Smooth muscle cell (in vitro differentiated cells): ENCODE data around the gene BACE2. TPM values are rescaled to one million over a fixed set of nuclear protein-coding genes. Genes with fewer than 3 reads are reported as not detected.

ENCODE experiments used
- DNase-seq: peaks from one replicate; lab custom pipeline; 2025; ENCODE audit not compliant: unreplicated experiment; lab: John Stamatoyannopoulos, UW
- H2AFZ ChIP-seq: fragments of 200-600 bp; sonication (generic); 2 replicates; pipeline ENCODE4 v1.6.0; 2016; ENCODE audit warnings: antibody characterized with exemption, low read depth, mild to moderate bottlenecking
- H3F3A ChIP-seq: fragments of 200-600 bp; sonication (generic); 2 replicates; pipeline ENCODE4 v1.6.0; 2017; ENCODE audit warnings: antibody characterized with exemption, low read depth
- H3K27ac ChIP-seq: fragments of 200-600 bp; sonication (generic); 2 replicates; pipeline ENCODE4 v1.5.1; 2016; ENCODE audit warnings: low read depth, mild to moderate bottlenecking
- H3K27me3 ChIP-seq: fragments of 200-600 bp; sonication (generic); 2 replicates; pipeline ENCODE4 v1.6.1; 2016; ENCODE audit warnings: low read depth, mild to moderate bottlenecking
- H3K36me3 ChIP-seq: fragments of 200-600 bp; sonication (generic); 2 replicates; pipeline ENCODE4 v1.5.1; 2016; ENCODE audit warnings: low read depth
- H3K4me1 ChIP-seq: fragments of 200-600 bp; sonication (generic); 2 replicates; pipeline ENCODE4 v1.5.1; 2016; ENCODE audit warnings: low read depth
- H3K4me2 ChIP-seq: fragments of 200-600 bp; sonication (generic); 2 replicates; pipeline ENCODE4 v1.6.0; 2016; ENCODE audit warnings: mild to moderate bottlenecking
- H3K4me3 ChIP-seq: fragments of 200-600 bp; sonication (generic); 2 replicates; pipeline ENCODE4 v1.5.1; 2016; ENCODE audit warnings: mild to moderate bottlenecking
- H3K79me2 ChIP-seq: fragments of 200-600 bp; sonication (generic); 2 replicates; pipeline ENCODE4 v1.6.0; 2016; ENCODE audit warnings: low read depth, mild to moderate bottlenecking
- H3K9ac ChIP-seq: fragments of 200-600 bp; sonication (generic); 2 replicates; pipeline ENCODE4 v1.6.0; 2016; ENCODE audit warnings: low read depth
- H3K9me3 ChIP-seq: fragments of 200-600 bp; sonication (generic); replicated peaks from 2 replicates; pipeline ENCODE4 v1.5.1; 2016; ENCODE audit warnings: low read depth
- H4K20me1 ChIP-seq: fragments of 200-600 bp; sonication (generic); 2 replicates; pipeline ENCODE4 v1.6.0; 2016; ENCODE audit warnings: low read depth
- WGBS: methylation state at CpG from one replicate; pipeline ENCODE4 v1.1.7; 2016; ENCODE audit warnings: low lambda C conversion rate; 5-methylcytosine and 5-hydroxymethylcytosine counted together
- polyA plus RNA-seq: library from polyadenylated mRNA; unstranded; fragments of >200 nt; fragmentation: Nextera tagmentation; extraction: Ambion mirVana; gene quantifications from 2 replicates; pipeline ENCODE4 v1.2.1, GENCODE V29; 2016
- total RNA-seq: library from RNA; depleted of rRNA; stranded (reverse); fragments of >200 nt; gene quantifications from 2 replicates; pipeline ENCODE4 v1.2.3, GENCODE V29; 2014
- TF ChIP-seq, protein P1 (sequence below): fragments of 200-600 bp; sonication (generic); IDR thresholded peaks from 2 replicates; pipeline ENCODE4 v1.5.1; 2017; ENCODE audit warnings: borderline replicate concordance, mild to moderate bottlenecking, antibody characterized with exemption; ENCODE audit not compliant: insufficient read depth, poor library complexity, severe bottlenecking

The BACE2 gene
- total and polyA plus RNA-seq, 2 experiments from 2014 or later = 25.3 to 33.3 TPM

DNA sequence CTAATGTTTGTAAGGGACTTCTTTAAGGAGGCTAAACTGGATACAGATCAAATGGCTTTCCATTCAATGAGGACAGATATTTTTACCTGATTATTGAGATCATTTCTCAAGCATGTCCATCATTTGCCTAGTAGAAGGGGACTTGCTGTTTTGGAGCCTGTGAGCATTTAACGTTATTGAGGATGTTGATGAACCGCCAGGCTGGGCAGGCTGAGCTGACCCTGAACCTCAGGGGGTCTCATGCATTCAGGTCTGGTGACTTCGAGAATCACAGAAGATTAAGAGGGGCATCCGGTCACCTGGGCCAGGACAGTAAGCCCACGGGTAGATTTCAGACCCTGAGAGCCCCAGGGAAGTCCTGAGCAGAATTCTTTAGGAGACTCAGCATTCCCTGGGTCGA, 63.1 kb downstream of the BACE2 start:
- 93% methylated on average over 6 of the region's 6 CpGs for WGBS
- Histone ChIP-seq H3K36me3 (no peaks in the 10 kb centered on the region), H4K20me1 (no peaks in the 10 kb centered on the region), H3K27ac (no peak overlapping the region), H3K9ac (no peak overlapping the region), H3K4me1 (no peaks in the 10 kb centered on the region), H3K9me3 (no peaks in the 10 kb centered on the region), H3K79me2 (no peaks in the 10 kb centered on the region), H3F3A (no peaks in the 10 kb centered on the region), H3K4me3 (no peak overlapping the region), H3K4me2 (no peak overlapping the region), H2AFZ (no peak overlapping the region), H3K27me3 (no peaks in the 10 kb centered on the region)
- TF ChIP-seq, protein P1, sequence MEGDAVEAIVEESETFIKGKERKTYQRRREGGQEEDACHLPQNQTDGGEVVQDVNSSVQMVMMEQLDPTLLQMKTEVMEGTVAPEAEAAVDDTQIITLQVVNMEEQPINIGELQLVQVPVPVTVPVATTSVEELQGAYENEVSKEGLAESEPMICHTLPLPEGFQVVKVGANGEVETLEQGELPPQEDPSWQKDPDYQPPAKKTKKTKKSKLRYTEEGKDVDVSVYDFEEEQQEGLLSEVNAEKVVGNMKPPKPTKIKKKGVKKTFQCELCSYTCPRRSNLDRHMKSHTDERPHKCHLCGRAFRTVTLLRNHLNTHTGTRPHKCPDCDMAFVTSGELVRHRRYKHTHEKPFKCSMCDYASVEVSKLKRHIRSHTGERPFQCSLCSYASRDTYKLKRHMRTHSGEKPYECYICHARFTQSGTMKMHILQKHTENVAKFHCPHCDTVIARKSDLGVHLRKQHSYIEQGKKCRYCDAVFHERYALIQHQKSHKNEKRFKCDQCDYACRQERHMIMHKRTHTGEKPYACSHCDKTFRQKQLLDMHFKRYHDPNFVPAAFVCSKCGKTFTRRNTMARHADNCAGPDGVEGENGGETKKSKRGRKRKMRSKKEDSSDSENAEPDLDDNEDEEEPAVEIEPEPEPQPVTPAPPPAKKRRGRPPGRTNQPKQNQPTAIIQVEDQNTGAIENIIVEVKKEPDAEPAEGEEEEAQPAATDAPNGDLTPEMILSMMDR = no peak
- no peak for DNase-seq

GRCh38 chr21:41232013-41232412, 64.1 kb downstream of the BACE2 start:
- no peaks in the 10 kb centered on the region for H3F3A ChIP-seq
- H3K4me1 ChIP-seq = no peaks in the 10 kb centered on the region
- H3K27me3 ChIP-seq = no peaks in the 10 kb centered on the region
- no peaks in the 10 kb centered on the region for H3K79me2 ChIP-seq
- H3K9me3 ChIP-seq = no peaks in the 10 kb centered on the region
- H3K4me3 ChIP-seq = no peak overlapping the region
- H3K36me3 ChIP-seq = no peaks in the 10 kb centered on the region
- H4K20me1 ChIP-seq = no peaks in the 10 kb centered on the region
- no peak overlapping the region for H3K27ac ChIP-seq
- TF ChIP-seq, protein P1 = no peak
- H2AFZ ChIP-seq = no peak overlapping the region
- no peak overlapping the region for H3K4me2 ChIP-seq
- no peak for DNase-seq
- 91% methylated on average over 10 of the region's 10 CpGs for WGBS
- no peak overlapping the region for H3K9ac ChIP-seq

- Histone ChIP-seq H3K79me2 (no peaks in the 10 kb centered on the region), H3K27ac (no peak overlapping the region), H3K4me2 (no peak overlapping the region), H2AFZ (no peak overlapping the region), H3K36me3 (no peaks in the 10 kb centered on the region), H4K20me1 (no peaks in the 10 kb centered on the region), H3K4me3 (no peak overlapping the region), H3K9ac (no peak overlapping the region), H3F3A (no peaks in the 10 kb centered on the region), H3K4me1 (no peaks in the 10 kb centered on the region), H3K27me3 (no peaks in the 10 kb centered on the region), H3K9me3 (no peaks in the 10 kb centered on the region)
- 75% methylated on average over 6 of the region's 6 CpGs for WGBS
- no peak for DNase-seq
- TF ChIP-seq, protein P1 = no peak
These were observed 66.0 kb downstream of the BACE2 start for GRCh38 chr21:41233916-41234315.

GRCh38 chr21:41234569-41234968, 66.6 kb downstream of the BACE2 start:
- TF ChIP-seq, protein P1 = no peak
- H3K27ac ChIP-seq = no peak overlapping the region
- H3K36me3 ChIP-seq = no peaks in the 10 kb centered on the region
- H3K4me1 ChIP-seq = no peaks in the 10 kb centered on the region
- H2AFZ ChIP-seq = no peak overlapping the region
- H3K79me2 ChIP-seq = no peaks in the 10 kb centered on the region
- no peak for DNase-seq
- no peak overlapping the region for H3K9ac ChIP-seq
- H3K4me2 ChIP-seq = no peak overlapping the region
- no peaks in the 10 kb centered on the region for H3F3A ChIP-seq
- no peaks in the 10 kb centered on the region for H3K27me3 ChIP-seq
- no peaks in the 10 kb centered on the region for H3K9me3 ChIP-seq
- H4K20me1 ChIP-seq = no peaks in the 10 kb centered on the region
- 98% methylated on average over 5 of the region's 5 CpGs for WGBS
- H3K4me3 ChIP-seq = no peak overlapping the region
